PC-3 (cell line): Measurements from ENCODE around the gene KMT5B. TPM values are rescaled to one million over a fixed set of nuclear protein-coding genes. Genes with fewer than 3 reads are reported as not detected.

Source experiments
- ATAC-seq: fragments of 200-7000 bp; cut with Tn5 transposase; 2 replicates; pipeline ENCODE4 v1.9.1; 2020; ENCODE audit warnings: mild to moderate bottlenecking, moderate library complexity
- BruUV-seq: library from RNA; stranded (reverse); fragments of 400-500 nt; replicated peaks from 2 replicates; lab custom pipeline; 2021; lab: Mats Ljungman, UMichigan
- CTCF ChIA-PET: fragments of 300-600 bp; sonication (Branson Sonifier 250); formaldehyde crosslinking; loops from one replicate; lab custom pipeline; 2022; ENCODE audit warnings: antibody characterized with exemption; lab: Charles Lee
- POLR2A ChIA-PET: fragments of 300-600 bp; sonication (Branson Sonifier 250); formaldehyde crosslinking; loops from one replicate; lab custom pipeline; 2022; ENCODE audit warnings: antibody characterized with exemption; ENCODE audit not compliant: unreplicated experiment; lab: Charles Lee
- DNase-seq: peaks from one replicate; pipeline ENCODE4 v3.0.0-alpha.2; 2015
- H2AFZ ChIP-seq: fragments of 300-600 bp; sonication (generic); 2 replicates; pipeline ENCODE4 v1.6.0; 2016; ENCODE audit warnings: antibody characterized with exemption, low read length
- H3F3A ChIP-seq: fragments of 300-600 bp; sonication (generic); one replicate; pipeline ENCODE4 v1.6.0; 2017; ENCODE audit warnings: antibody characterized with exemption, low read length, control low read depth, mild to moderate bottlenecking; ENCODE audit not compliant: unreplicated experiment
- H3K27ac ChIP-seq: fragments of 300-600 bp; sonication (generic); 2 replicates; pipeline ENCODE4 v1.5.1; 2016; ENCODE audit warnings: mild to moderate bottlenecking, low read length
- H3K27me3 ChIP-seq: fragments of 300-600 bp; sonication (generic); 2 replicates; pipeline ENCODE4 v1.6.1; 2016; ENCODE audit warnings: low read length, mixed read lengths
- H3K36me3 ChIP-seq: fragments of 300-600 bp; sonication (generic); 2 replicates; pipeline ENCODE4 v1.6.1; 2016; ENCODE audit warnings: low read depth, mixed run types, low read length, mixed read lengths
- H3K4me1 ChIP-seq: fragments of 300-600 bp; sonication (generic); 2 replicates; pipeline ENCODE4 v1.5.1; 2016; ENCODE audit warnings: low read length; ENCODE audit not compliant: insufficient read depth
- H3K4me2 ChIP-seq: fragments of 300-600 bp; sonication (generic); 2 replicates; pipeline ENCODE4 v1.6.0; 2016; ENCODE audit warnings: low read length
- H3K4me3 ChIP-seq: fragments of 300-600 bp; sonication (generic); 2 replicates; pipeline ENCODE4 v1.5.1; 2016; ENCODE audit warnings: mild to moderate bottlenecking, low read length, mixed read lengths
- H3K79me2 ChIP-seq: fragments of 300-600 bp; sonication (generic); 2 replicates; pipeline ENCODE4 v1.6.1; 2017; ENCODE audit warnings: low read length, mixed read lengths
- H3K9ac ChIP-seq: fragments of 300-600 bp; sonication (generic); 2 replicates; pipeline ENCODE4 v1.6.0; 2016; ENCODE audit warnings: mild to moderate bottlenecking, low read length
- H3K9me2 ChIP-seq: fragments of 300-600 bp; sonication (generic); replicated peaks from 2 replicates; pipeline ENCODE4 v1.6.1; 2016; ENCODE audit warnings: mixed run types, low read length, mixed read lengths
- H3K9me3 ChIP-seq: fragments of 300-600 bp; sonication (generic); 2 replicates; pipeline ENCODE4 v1.6.1; 2016; ENCODE audit warnings: low read length, mixed read lengths
- H4K20me1 ChIP-seq: fragments of 300-600 bp; sonication (generic); 2 replicates; pipeline ENCODE4 v1.6.1; 2016; ENCODE audit warnings: low read length, mixed read lengths
- EZH2 ChIP-seq: fragments of 300-600 bp; sonication (generic); IDR thresholded peaks from one replicate; pipeline ENCODE4 v1.6.1; 2017; ENCODE audit warnings: antibody characterized with exemption, mild to moderate bottlenecking, low read length; ENCODE audit not compliant: unreplicated experiment
- EZH2phosphoT487 ChIP-seq: fragments of 300-600 bp; sonication (generic); IDR thresholded peaks from 2 replicates; pipeline ENCODE4 v1.6.1; 2018; ENCODE audit warnings: mild to moderate bottlenecking, antibody characterized with exemption, low read length, borderline replicate concordance
- intact Hi-C: fragments of 100-400 bp; cut with micrococcal nuclease; formaldehyde crosslinking; loops from 2 replicates; pipeline ENCODE4 v1.9.0; 2023
- total RNA-seq: library from RNA; depleted of rRNA; stranded (reverse); fragments of >200 nt; gene quantifications from 2 replicates; pipeline ENCODE4 v1.2.3, GENCODE V29; 2014
- TF ChIP-seq, protein P1 (sequence below): fragments of 300-600 bp; sonication (generic); conservative IDR thresholded peaks from 2 replicates; pipeline ENCODE4 v1.5.1; 2017; ENCODE audit warnings: antibody characterized with exemption, low read depth, mild to moderate bottlenecking, low read length

Gene KMT5B
- total RNA-seq, 1 experiment from 2014 or later, result 19.0 TPM

DNA sequence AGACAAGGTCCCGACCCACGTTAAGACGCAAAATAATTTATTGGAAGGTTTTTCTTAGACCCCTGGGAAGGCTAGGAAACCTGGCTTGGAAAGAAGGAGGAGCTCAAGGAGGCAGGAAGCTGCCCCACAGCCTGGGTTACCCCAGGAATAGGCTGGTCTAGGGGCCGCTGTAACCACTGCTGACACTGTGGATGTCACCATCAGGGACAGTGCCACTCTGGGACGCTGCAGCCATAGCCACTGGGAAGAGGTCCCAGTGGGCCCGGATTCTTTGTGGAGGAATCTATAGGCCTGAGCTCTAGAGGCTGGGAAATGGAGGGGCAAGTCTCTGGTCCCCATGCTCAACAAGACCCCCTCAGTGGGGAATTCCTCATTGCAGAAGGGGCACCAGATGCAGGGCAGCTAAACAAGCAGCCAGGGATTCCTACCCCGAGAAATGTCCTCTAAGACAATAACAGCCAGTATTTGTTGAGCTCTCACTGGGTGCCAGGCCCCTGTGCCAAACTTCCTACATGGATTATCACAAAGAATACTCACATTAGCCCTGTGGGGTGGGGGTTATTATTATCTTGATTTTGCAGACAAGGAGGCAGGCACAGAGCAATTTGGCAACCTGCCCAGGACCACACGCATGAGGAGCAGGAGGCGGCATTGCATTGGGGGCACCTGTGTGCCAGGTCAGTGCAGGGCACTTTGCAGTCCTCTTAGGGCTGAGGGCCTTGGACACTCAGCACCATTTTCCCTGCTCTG, 72.4 kb downstream of the KMT5B start:
- H3K4me2 ChIP-seq, result no peak overlapping the region
- DNase-seq (no peak), ATAC-seq (no peak)
- no peaks in the 10 kb centered on the region for H3K79me2 ChIP-seq
- no peaks in the 10 kb centered on the region for H3K9me3 ChIP-seq
- peaks cover 18% of the 10 kb centered on the region for H3K4me1 ChIP-seq
- POLR2A ChIA-PET, result no interaction called here
- no peak overlapping the region for H3K27ac ChIP-seq
- H3K4me3 ChIP-seq, result no peak overlapping the region
- BruUV-seq, result no TSS peak
- H3K9ac ChIP-seq, result no peak overlapping the region
- H3K27me3 ChIP-seq, result no peaks in the 10 kb centered on the region
- intact Hi-C loops, result no loop called here
- H3K9me2 ChIP-seq, result no peaks in the 10 kb centered on the region
- no peaks in the 10 kb centered on the region for H4K20me1 ChIP-seq
- no peaks in the 10 kb centered on the region for H3K36me3 ChIP-seq
- no peak overlapping the region for H2AFZ ChIP-seq
- H3F3A ChIP-seq, result no peaks in the 10 kb centered on the region
- TF ChIP-seq EZH2, result no peak
- no peak for TF ChIP-seq EZH2phosphoT487
- TF ChIP-seq, protein P1, sequence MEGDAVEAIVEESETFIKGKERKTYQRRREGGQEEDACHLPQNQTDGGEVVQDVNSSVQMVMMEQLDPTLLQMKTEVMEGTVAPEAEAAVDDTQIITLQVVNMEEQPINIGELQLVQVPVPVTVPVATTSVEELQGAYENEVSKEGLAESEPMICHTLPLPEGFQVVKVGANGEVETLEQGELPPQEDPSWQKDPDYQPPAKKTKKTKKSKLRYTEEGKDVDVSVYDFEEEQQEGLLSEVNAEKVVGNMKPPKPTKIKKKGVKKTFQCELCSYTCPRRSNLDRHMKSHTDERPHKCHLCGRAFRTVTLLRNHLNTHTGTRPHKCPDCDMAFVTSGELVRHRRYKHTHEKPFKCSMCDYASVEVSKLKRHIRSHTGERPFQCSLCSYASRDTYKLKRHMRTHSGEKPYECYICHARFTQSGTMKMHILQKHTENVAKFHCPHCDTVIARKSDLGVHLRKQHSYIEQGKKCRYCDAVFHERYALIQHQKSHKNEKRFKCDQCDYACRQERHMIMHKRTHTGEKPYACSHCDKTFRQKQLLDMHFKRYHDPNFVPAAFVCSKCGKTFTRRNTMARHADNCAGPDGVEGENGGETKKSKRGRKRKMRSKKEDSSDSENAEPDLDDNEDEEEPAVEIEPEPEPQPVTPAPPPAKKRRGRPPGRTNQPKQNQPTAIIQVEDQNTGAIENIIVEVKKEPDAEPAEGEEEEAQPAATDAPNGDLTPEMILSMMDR, result no peak
- CTCF ChIA-PET, result no interaction called here

DNA sequence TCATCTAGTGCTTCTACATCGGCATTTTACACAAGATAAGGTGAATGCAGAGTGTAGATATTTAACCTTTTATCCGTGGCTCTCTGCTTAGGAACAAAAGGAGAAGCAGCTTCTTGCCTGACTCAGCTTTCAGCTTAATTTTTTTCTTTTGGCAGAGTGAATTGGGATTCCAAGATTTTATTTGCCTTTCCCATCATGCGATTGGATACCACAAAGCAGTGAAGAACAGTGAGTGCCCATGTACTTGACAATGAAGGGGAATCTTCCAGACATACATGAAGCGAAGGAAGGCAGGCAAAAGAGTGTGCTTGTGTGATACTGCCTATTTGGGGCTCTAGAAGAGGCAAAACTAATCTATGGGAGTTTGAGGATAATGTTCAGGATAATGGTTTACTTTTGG, 74.9 kb downstream of the KMT5B start:
- TF ChIP-seq EZH2phosphoT487 (no peak), EZH2 (no peak)
- TF ChIP-seq, protein P1, result no peak
- H4K20me1 ChIP-seq, result no peaks in the 10 kb centered on the region
- ATAC-seq (peak; percentile 32), DNase-seq (no peak)
- H3K4me1 ChIP-seq, result peaks cover 11% of the 10 kb centered on the region
- peak overlapping the region; percentile 42 for H3K4me2 ChIP-seq
- CTCF ChIA-PET, result no interaction called here
- peak overlapping the region; percentile 2; the same call in 1 of the 2 replicates for H3K4me3 ChIP-seq
- intact Hi-C loops, result no loop called here
- no peak overlapping the region for H3K9ac ChIP-seq
- H3K9me3 ChIP-seq, result peaks cover 15% of the 10 kb centered on the region
- H3K27ac ChIP-seq, result no peak overlapping the region
- H3K27me3 ChIP-seq, result no peaks in the 10 kb centered on the region
- H3K36me3 ChIP-seq, result peaks cover 7% of the 10 kb centered on the region; the same call in 1 of the 2 replicates
- no peaks in the 10 kb centered on the region for H3F3A ChIP-seq
- POLR2A ChIA-PET, result no interaction called here
- H3K9me2 ChIP-seq, result no peaks in the 10 kb centered on the region
- BruUV-seq, result no TSS peak
- H3K79me2 ChIP-seq, result no peaks in the 10 kb centered on the region
- peak overlapping the region; percentile 73 for H2AFZ ChIP-seq

DNA sequence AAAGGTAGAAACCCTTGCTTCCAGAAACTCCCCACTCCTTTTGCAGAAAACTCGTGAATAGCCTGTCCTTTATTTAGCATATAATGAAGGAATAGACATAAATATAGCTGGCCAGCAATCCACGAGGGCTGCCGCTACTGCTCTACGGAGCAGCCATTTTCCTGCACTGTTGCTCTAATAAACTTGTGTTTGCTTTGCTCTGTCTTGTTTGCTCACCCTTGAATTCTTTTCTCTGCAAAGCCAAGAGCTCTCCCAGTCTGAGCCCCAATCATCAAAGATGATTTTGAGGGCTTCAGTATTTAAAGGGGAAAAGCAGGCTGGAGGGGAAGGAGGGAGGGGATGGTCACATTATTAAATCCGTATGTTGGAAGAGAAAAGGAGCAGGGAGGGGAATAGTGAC, 75.3 kb downstream of the KMT5B start:
- H3K9ac ChIP-seq, result no peak overlapping the region

More for the DNA sequence above, 75.3 kb downstream of the KMT5B start:
- ChIA-PET POLR2A (no interaction called here), CTCF (interaction anchor here (0.6 kb wide), 1 partner anchor 1671 kb away, joined by 3 read pairs; the partner anchor contains the start of gene PELI3)
- peak overlapping the region; percentile 42 for H3K4me2 ChIP-seq
- BruUV-seq, result no TSS peak
- peaks cover 11% of the 10 kb centered on the region for H3K4me1 ChIP-seq
- ATAC-seq (peak; percentile 72), DNase-seq (no peak)
- H3K9me2 ChIP-seq, result no peaks in the 10 kb centered on the region
- H3K27me3 ChIP-seq, result no peaks in the 10 kb centered on the region
- H2AFZ ChIP-seq, result peak overlapping the region; percentile 73
- intact Hi-C loops, result no loop called here
- peak overlapping the region; percentile 2; the same call in 1 of the 2 replicates for H3K4me3 ChIP-seq
- H4K20me1 ChIP-seq, result no peaks in the 10 kb centered on the region
- TF ChIP-seq EZH2 (no peak), EZH2phosphoT487 (no peak)
- TF ChIP-seq, protein P1, result no peak
- H3K79me2 ChIP-seq, result no peaks in the 10 kb centered on the region
- H3K9me3 ChIP-seq, result peaks cover 17% of the 10 kb centered on the region
- H3K27ac ChIP-seq, result no peak overlapping the region
- H3K36me3 ChIP-seq, result peaks cover 7% of the 10 kb centered on the region; the same call in 1 of the 2 replicates
- H3F3A ChIP-seq, result no peaks in the 10 kb centered on the region
